Renal cortex interstitium (tissue), 11 donors: ENCODE results near the gene E2F4. TPM values are rescaled to one million over a fixed set of nuclear protein-coding genes. Genes with fewer than 3 reads are reported as not detected.

Experiments
- DNase-seq, 11 donors: peaks; one replicate each; pipeline ENCODE4 v3.0.0-alpha.2; 2013; ENCODE audit warnings: low read depth in 9 of 11, low spot score in 4 of 11; ENCODE audit errors: extremely low read depth in 1 of 11
- polyA plus RNA-seq, 3 donors: library from polyadenylated mRNA; unstranded; fragments of 120-200 nt; gene quantifications; one replicate each; pipeline ENCODE4 v1.2.1, GENCODE V29; 2013; ENCODE audit not compliant: insufficient read length in 3 of 3

Gene E2F4
- polyA plus RNA-seq, 3 donors = 50.9 to 67.2 (median 59.5) TPM

DNA sequence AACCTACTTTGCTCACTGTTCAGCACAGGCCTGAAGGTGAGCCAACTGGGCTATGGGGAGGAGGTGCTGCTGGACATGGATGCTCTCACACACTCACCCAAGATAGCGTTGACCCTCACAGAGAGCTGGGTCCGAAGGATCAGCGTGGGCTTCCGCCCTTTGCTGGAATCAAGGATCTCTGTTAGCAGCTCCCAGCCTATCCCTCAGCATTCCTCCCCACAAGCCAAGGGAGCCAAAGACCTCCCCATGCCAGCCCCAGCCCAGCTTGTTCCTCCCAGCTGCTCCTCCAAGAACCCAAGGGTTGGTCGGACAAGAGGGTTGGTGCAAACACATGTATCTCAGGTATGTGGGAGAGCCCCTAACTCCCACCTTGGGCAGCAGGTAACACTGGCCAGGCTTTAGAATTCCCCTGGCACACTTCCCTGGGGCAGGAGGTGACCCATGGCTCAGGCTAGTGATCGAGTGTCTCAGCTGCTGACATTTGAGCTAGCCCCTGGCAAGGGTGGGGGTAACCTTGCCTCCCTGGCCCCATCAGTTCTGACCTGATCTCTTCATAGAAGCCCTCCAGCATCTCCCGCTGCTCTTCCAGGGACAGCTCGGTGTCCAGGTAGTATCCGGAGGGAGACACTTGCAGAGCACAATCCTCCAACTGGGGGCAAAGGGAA, 47.0 kb downstream of the E2F4 start:
- DNase-seq = no peak

DNA sequence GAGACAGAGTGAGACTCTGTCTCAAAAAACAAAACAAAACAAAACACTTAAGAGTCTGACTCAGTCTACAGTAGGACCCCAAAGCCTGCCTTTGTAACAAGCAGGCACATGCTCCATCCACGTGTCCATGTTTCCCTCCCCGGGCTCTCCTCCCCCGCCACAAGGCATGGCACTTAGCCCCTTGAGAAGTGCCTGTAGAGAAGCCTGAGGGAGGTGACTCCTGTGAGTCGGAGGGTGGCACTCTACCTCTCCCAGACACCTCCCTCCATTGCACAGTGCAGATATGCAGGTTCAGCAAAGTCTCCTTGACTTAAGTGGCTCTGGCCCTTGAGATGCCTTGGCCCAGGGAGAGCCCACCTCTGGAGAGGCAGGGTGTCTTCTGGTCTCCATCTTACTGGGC, 48.6 kb downstream of the E2F4 start:
- no peak for DNase-seq

DNA sequence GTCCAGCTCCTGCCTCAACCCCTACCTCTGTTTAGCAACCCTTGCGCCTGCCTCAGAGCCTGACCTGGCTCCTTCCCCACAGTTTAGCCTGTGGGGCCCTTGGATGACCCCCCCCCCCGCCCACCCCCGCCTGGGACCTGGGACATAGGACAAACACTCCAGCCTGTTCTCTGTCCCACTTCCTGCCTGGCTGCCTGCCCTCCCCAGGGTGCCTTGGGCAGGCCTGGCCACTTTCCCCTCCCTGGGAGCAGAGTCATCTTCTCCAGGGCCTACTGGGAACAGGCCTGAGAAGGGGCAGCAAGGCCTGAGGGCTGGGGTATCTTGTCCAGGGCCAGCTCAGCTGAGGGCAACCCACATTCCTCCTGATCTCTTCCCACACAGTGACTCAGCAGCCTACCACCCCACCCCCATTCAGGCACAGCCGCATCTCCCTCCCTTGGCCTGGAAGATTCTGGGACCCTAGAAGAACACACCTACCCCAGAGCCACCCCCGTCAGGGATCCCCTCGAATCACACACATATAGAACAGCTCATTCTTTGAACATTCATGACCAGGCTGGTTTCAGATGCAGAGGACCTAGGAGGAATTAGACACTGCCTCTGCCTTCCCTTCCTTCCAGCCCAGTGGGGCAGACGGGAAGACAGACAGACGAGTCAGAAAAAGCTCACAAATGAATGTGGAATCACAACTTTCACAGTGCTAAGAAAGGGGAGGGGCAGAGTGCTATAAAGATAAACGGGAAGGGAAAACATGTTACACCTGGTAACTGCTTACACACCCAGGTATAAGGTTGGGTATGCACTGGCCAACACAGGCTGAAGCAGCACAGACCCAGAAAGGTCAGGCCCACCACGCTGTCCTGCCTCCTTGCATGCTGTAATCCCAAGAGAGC, 49.3 kb downstream of the E2F4 start:
- no peak for DNase-seq

DNA sequence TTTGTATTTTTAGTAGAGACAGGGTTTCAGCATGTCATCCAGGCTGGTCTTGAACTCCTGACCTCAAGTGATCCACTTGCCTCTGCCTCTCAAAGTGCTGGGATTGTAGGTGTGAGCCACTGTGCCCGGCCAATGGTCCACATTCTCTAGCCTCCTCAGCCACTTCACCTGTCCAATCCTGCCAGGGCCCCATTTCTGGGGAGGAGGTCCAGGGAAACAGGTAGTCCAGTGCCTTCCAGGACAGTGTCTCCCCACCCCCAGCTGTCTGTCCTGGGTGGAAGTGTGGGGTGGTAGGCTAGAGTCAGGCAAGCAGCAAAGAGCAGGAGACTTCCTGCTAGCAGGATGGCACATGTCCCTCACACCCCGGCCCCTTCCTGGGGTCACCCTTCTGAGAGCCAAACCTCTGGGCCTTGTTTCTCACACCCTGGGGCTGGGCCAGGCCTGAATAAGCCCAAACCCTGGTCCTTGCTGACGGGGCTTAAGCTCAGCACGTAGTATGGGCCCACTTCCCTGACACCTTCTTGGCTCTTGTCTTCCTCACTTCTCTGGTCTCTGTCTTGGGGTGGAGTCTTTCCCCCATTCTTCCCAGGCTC, 50.3 kb downstream of the E2F4 start:
- no peak for DNase-seq

DNA sequence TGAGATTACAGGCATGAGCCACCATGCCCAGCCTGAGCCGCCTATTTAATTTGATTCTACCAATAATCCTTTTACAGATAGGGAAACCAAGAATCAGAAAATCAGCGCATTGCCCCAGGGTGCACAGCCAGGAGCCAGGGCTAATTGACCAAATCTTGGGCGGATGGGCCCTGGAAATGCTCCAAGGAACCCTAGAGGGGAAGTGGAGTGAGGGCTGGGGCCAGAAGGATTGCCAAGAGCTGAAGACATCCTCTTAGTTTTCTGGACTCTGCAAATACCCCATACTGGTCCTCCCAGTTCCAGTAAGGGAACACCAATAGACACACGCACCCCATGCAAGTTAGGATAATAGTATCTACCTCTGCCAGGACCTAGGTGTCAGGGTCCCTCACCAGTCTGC, 51.5 kb downstream of the E2F4 start:
- no peak for DNase-seq

DNA sequence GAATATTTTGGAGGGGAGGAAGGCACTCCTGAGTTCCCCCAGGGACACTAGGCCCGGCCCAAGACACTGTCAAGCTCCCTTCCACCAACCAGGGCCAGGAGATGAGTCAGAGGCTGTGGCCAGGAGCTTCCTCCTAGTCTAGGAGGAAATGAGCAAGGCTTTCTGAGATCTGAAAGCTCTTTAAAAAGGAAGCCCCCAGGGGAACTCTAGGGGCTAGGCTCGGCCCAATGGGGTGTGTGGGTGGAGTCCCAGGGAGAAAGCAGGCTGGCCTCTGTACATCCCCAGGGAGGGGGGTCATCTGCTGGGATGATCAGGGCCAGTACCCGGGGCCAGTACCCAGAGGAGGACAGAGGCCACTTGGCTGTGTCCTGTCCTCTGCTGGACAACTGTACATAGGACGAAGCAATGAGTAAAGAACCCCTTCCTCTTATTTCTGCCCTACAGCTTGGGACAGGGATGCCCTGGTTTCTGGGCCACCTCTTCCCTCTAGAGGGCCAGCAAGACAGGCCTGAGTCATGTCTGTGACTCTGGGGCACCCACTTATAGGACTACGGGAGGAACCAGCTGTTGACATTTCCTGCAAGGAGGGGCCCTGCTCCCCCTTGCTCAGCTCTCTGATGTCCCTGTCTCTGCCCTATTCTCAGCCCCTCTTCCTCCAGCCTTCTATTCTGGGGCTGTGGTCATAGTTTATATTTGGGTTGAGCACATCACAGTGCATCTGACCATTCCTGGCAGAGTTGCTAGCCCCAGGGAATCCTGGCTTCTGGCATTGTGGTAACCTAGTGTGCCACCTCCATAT, 52.6 kb downstream of the E2F4 start:
- no peak for DNase-seq

DNA sequence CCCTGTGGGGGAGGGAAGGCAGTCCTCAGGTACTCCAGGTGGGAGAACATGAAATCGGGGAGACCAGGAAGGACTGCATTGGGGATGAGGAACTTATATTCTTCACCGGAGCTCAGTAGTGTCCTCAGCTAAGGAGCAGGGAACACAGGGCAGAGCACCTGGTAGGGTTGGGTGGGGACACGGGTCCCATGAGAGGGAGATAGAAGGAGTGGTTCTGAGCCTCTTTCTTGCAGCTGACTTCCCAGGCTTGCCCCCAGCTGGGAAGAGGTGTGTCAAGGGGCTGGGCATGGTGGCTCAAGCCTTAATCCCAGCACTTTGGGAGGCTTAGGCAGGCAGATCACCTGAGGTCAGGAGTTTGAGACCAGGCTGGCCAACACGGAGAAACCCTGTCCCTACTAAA, 53.2 kb downstream of the E2F4 start:
- no peak for DNase-seq

DNA sequence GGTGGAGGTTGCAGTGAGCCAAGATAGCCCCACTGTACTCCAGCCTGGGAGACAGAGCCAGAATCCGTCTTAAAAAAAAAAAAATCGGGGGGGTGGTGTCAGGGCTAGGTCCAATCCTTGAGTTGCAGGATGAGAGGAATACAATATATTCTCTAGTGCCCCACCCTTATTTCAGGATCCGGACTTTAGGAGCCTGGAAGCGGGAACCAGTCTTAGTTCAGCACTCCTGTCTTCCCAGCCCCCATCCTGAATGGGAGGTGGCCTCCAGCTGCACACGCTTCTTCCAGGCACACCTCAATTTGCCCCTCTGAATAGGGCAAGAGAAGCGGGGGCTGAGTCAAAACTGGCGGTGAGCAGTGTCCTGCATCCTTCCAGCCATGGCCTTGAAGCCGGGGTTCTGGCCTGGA, 53.7 kb downstream of the E2F4 start:
- peak in 1 of 11 donors; percentile 33 for DNase-seq

DNA sequence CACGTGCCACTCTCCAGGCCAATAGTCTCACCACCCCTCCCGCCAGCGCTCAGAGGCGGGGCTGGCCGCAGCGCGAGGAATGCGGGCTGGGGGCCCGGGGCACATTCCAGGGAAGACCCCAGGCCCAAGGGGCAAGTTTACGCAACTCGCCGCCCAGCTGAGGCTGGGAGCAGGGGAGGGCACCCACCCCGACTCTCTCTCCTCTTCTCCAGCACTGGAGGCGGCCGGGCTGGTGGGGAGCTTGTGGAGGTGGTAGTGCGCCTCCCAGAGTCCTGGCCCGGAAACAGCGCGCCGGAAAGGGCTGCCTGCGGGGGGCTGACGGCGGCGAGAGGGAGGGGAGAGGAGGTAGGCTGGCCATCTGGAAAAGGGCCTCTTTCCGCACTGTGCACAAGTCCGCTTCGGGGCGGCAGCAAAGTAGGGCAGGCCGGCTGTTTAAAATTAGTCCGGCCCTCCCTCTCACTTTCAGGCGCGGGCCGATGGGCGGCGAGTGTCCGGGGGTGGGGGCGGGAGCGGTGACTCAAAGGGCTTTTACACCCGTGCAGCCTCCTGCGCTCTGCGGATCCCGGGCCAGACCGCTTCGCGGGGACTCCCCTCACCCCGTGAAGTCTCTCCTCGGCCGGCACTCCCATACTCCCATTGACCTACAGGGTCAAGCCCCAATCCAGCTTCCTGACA, 54.3 kb downstream of the E2F4 start:
- peak; percentile 50 to 84 (median 73) for DNase-seq

DNA sequence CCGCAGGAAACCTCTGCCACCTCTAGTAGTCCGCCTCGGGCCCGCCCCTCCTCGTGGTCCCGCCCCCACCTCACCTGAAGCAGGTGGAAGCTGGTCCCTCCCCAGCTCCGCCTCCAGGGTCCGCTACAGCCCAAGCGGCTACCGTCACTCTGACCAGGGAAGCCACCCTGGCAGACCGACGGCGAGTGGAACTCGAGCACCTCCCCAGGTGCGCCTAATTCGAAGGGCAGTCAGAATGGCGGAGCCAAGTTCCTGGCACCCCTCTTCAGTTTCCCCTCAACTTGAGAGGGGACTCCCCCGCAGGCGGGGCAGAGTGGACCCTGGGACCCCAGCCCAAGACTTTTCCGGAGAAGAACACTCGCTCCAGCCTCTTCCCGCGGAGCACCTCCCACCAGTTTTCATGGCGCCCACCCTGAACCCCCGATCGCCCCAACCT, 54.8 kb downstream of the E2F4 start:
- peak in 3 of 11 donors; percentile 24 to 60 (median 41) for DNase-seq

DNA sequence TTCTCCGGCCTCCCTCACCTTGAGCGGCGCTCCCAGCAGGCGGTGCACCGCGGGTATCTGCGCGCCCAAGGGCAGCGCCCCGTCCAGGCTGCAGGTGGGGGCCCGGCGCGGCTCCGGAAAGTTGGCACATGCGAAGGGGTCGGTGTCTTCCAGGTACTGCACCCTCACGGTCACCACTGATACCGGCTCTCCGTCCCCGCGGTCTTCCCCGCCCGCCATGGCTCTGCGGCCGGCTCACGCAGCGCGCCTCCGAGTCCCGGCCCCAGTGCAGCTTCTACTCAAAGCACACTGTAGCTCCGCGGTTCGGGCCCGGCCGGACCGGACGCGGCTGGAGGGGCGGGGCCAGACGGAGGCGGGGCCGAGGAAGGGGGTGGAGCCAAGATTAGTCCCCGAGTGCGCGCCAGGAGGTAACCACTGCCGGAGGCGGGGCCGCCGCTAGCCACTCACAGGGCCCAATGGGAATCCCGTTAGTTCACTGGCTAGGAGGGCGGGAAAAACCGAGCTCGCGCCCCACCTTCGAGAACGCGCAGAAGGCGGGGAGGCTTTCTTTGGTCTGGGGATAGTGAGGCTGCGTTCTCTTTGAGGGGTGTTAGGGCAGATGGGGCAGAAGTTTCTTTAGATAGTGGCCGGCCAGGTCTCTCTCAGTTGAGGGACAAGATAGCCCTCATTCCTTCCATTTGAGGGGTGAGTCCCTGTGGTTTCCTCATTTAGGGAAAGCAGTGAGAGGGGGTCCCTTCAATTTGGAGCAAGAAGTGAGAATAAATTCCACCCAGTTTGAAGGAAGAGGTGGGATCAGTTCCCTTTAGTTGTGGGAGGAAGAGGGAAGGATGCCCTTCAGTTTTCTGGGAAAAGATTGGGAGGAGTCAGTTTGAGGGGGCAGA, 55.5 kb downstream of the E2F4 start, which contains the start of gene FHOD1:
Gene FHOD1, minus strand, starts transcription at position 290 of the 881 bp plus-strand sequence. Its CDS starts 71 bp downstream, at position 219.
- DNase-seq = peak; percentile 72 to 92 (median 89)

DNA sequence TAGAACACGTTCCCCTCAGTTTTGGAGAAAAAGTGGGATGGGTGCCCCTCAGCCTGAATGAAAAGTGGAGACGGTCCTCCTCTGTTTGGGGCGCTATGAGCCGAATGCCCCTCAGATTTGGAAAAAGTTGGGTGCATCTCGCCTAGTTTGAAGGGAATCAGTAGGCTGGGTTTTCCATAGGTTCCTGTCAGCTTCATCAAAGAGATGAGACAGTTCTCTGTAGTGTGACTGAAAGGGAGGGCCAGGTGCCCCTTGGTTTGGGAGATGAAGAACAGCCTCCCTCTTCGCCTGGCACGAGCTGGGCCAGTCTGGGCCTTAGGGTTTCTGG, 56.1 kb downstream of the E2F4 start:
- DNase-seq = no peak

Other genes starting within 250 kb of the E2F4 start
- gene CES3, start 230.9 kb upstream of the E2F4 start, polyA plus RNA-seq = 1 to 10 TPM; 2.1 to 5.1 (median 2.8) TPM
- 10 to 100 TPM in 1 of 3 donors, 1 to 10 TPM in 2; 7.6 to 13.5 (median 8.5) TPM for gene CES4A, start 203.6 kb upstream of the E2F4 start, polyA plus RNA-seq
- 10 to 100 TPM; 71.7 to 76.4 (median 75.3) TPM for gene CBFB, start 163.0 kb upstream of the E2F4 start, polyA plus RNA-seq
- gene PHAF1, start 82.2 kb upstream of the E2F4 start, polyA plus RNA-seq = 10 to 100 TPM; 23.9 to 28.2 (median 25.0) TPM
- 10 to 100 TPM in 1 of 3 donors, 1 to 10 TPM in 2; 8.9 to 12.1 (median 9.8) TPM for gene B3GNT9, start 41.2 kb upstream of the E2F4 start, polyA plus RNA-seq
- 1 to 10 TPM; 3.6 to 6.9 (median 4.8) TPM for gene TRADD, start 32.2 kb upstream of the E2F4 start, polyA plus RNA-seq
- gene FBXL8, start 32.2 kb upstream of the E2F4 start, polyA plus RNA-seq = 1 to 10 TPM; 1.2 to 2.8 (median 1.9) TPM
- gene HSF4, start 27.4 kb upstream of the E2F4 start, polyA plus RNA-seq = 1 to 10 TPM; 1.6 to 3.8 (median 1.8) TPM
- 1 to 10 TPM; 4.9 to 7.6 (median 6.1) TPM for gene NOL3, start 21.6 kb upstream of the E2F4 start, polyA plus RNA-seq
- gene MATCAP1, start 8.2 kb upstream of the E2F4 start, polyA plus RNA-seq = 10 to 100 TPM; 37.9 to 60.3 (median 41.5) TPM
- gene EXOC3L1, start 2.0 kb upstream of the E2F4 start, polyA plus RNA-seq = 1 to 10 TPM; 4.3 to 6.3 (median 6.1) TPM
- gene ELMO3, start 7.0 kb downstream of the E2F4 start, polyA plus RNA-seq = 1 to 10 TPM; 3.6 to 6.5 (median 5.6) TPM
- 10 to 100 TPM; 34.2 to 48.7 (median 45.8) TPM for gene TMEM208, start 35.0 kb downstream of the E2F4 start, polyA plus RNA-seq
- gene FHOD1, start 55.3 kb downstream of the E2F4 start, polyA plus RNA-seq = 10 to 100 TPM; 34.4 to 47.7 (median 46.9) TPM
- 1 to 10 TPM; 3.4 to 5.5 (median 3.9) TPM for gene SLC9A5, start 56.8 kb downstream of the E2F4 start, polyA plus RNA-seq
- gene PLEKHG4, start 87.4 kb downstream of the E2F4 start, polyA plus RNA-seq = 10 to 100 TPM; 13.0 to 17.1 (median 13.1) TPM
- 1 to 10 TPM; 1.2 to 2.4 (median 1.4) TPM for gene KCTD19, start 134.6 kb downstream of the E2F4 start, polyA plus RNA-seq
- gene LRRC36, start 134.7 kb downstream of the E2F4 start, polyA plus RNA-seq = 10 to 100 TPM in 1 of 3 donors, 1 to 10 TPM in 2; 3.2 to 11.5 (median 4.6) TPM
- 10 to 100 TPM; 52.5 to 62.1 (median 55.9) TPM for gene TPPP3, start 201.3 kb downstream of the E2F4 start, polyA plus RNA-seq
- gene ZDHHC1, start 224.3 kb downstream of the E2F4 start, polyA plus RNA-seq = 10 to 100 TPM in 2 of 3 donors, 1 to 10 TPM in 1; 9.6 to 18.0 (median 12.9) TPM
- gene HSD11B2, start 239.0 kb downstream of the E2F4 start, polyA plus RNA-seq = 10 to 100 TPM; 35.1 to 64.6 (median 42.7) TPM